HEK293 (cell line): ENCODE measurements around the gene PBRM1.
A peak's percentile ranks its signal among the peaks of the same experiment; 100 is the strongest.

Experiments
- CTCF ChIA-PET: fragments of 350-600 bp; formaldehyde crosslinking; extraction: SDS; loops from one replicate; lab custom pipeline; 2021; ENCODE audit warnings: antibody characterized with exemption; lab: Yijun Ruan, JAX
- POLR2A ChIA-PET: fragments of 300-600 bp; formaldehyde crosslinking; extraction: SDS; loops from one replicate; lab custom pipeline; 2020; ENCODE audit warnings: antibody characterized with exemption, inconsistent platforms; lab: Yijun Ruan, JAX
- H3K27ac ChIP-seq: fragments of 200-500 bp; sonication (Bioruptor generic); 2 replicates; pipeline ENCODE4 v1.5.1; 2014; ENCODE audit warnings: low read depth, low read length, control low read depth, inconsistent platforms; ENCODE audit errors: extremely low read depth
- H3K36me3 ChIP-seq, 2 experiments: fragments of 200-500 bp in 1 of 2; sonication (Bioruptor generic) in 1 of 2; 1 replicate in 1 of 2; 2 replicates in 1 of 2; pipeline ENCODE4 v1.5.1; 2014 to 2017; ENCODE audit warnings: inconsistent platforms in 2 of 2, low read length in 2 of 2; ENCODE audit not compliant: control insufficient read depth in 2 of 2, insufficient read depth in 1 of 2
- H3K4me1 ChIP-seq: fragments of 200-500 bp; sonication (Bioruptor generic); 2 replicates; pipeline ENCODE4 v1.5.1; 2014; ENCODE audit warnings: mild to moderate bottlenecking, low read length, inconsistent platforms; ENCODE audit not compliant: control insufficient read depth, insufficient read depth
- H3K4me3 ChIP-seq: 2 replicates; pipeline ENCODE4 v1.5.1; 2011; ENCODE audit warnings: low read depth, mild to moderate bottlenecking, control low read depth, low read length, moderate library complexity
- H3K9me3 ChIP-seq: fragments of 200-500 bp; sonication (Bioruptor generic); 2 replicates; pipeline ENCODE4 v1.5.1; 2014; ENCODE audit warnings: low read depth, low read length, inconsistent platforms; ENCODE audit not compliant: control insufficient read depth, insufficient read depth
- CTCF ChIP-seq: fragments of 450-650 bp; formaldehyde crosslinking; IDR thresholded peaks from 2 replicates; pipeline ENCODE4 v1.5.1; 2016; ENCODE audit warnings: missing biosample characterization, missing genetic modification characterization
- KLF16 ChIP-seq: fragments of 450-650 bp; formaldehyde crosslinking; IDR thresholded peaks from 2 replicates; pipeline ENCODE4 v1.5.1; 2017; ENCODE audit warnings: missing biosample characterization, missing genetic modification characterization
- PRDM1 ChIP-seq: fragments of 450-650 bp; formaldehyde crosslinking; IDR thresholded peaks from 2 replicates; pipeline ENCODE4; 2016; ENCODE audit warnings: missing biosample characterization, missing genetic modification characterization
- PRDM4 ChIP-seq: fragments of 450-650 bp; formaldehyde crosslinking; IDR thresholded peaks from 2 replicates; pipeline ENCODE4 v1.5.1; 2017; ENCODE audit warnings: missing biosample characterization, missing genetic modification characterization
- REPIN1 ChIP-seq: fragments of 450-650 bp; formaldehyde crosslinking; IDR thresholded peaks from 2 replicates; pipeline ENCODE4 v1.5.1; 2017; ENCODE audit warnings: missing biosample characterization, missing genetic modification characterization, low read depth
- ZBTB44 ChIP-seq: fragments of 450-650 bp; IDR thresholded peaks from 2 replicates; pipeline ENCODE4 v1.5.1; 2018; ENCODE audit warnings: missing biosample characterization, mild to moderate bottlenecking, missing genetic modification characterization
- ZBTB8A ChIP-seq: fragments of 450-650 bp; formaldehyde crosslinking; IDR thresholded peaks from 2 replicates; pipeline ENCODE4 v1.5.1; 2016; ENCODE audit warnings: missing biosample characterization, missing genetic modification characterization
- ZNF140 ChIP-seq: fragments of 450-650 bp; formaldehyde crosslinking; IDR thresholded peaks from 2 replicates; pipeline ENCODE4 v1.5.1; 2016; ENCODE audit warnings: missing biosample characterization, missing genetic modification characterization
- ZNF221 ChIP-seq: fragments of 450-650 bp; formaldehyde crosslinking; IDR thresholded peaks from 2 replicates; pipeline ENCODE4 v1.5.1; 2017; ENCODE audit warnings: missing biosample characterization, missing genetic modification characterization, borderline replicate concordance
- ZNF366 ChIP-seq: fragments of 450-650 bp; formaldehyde crosslinking; conservative IDR thresholded peaks from 2 replicates; pipeline ENCODE4 v1.5.1; 2016; ENCODE audit warnings: missing biosample characterization, missing genetic modification characterization
- ZNF426 ChIP-seq: fragments of 450-650 bp; formaldehyde crosslinking; IDR thresholded peaks from 2 replicates; pipeline ENCODE4 v1.5.1; 2017; ENCODE audit warnings: missing biosample characterization, missing genetic modification characterization, mild to moderate bottlenecking, inconsistent platforms, moderate library complexity
- ZNF555 ChIP-seq: fragments of 450-650 bp; formaldehyde crosslinking; conservative IDR thresholded peaks from 2 replicates; pipeline ENCODE4 v1.5.1; 2017; ENCODE audit warnings: missing biosample characterization, mild to moderate bottlenecking, missing genetic modification characterization, inconsistent platforms
- ZNF623 ChIP-seq: fragments of 450-650 bp; formaldehyde crosslinking; IDR thresholded peaks from 2 replicates; pipeline ENCODE4 v1.5.1; 2016; ENCODE audit warnings: missing biosample characterization, missing genetic modification characterization
- ZNF791 ChIP-seq: fragments of 450-650 bp; formaldehyde crosslinking; IDR thresholded peaks from 2 replicates; pipeline ENCODE4 v1.5.1; 2016; ENCODE audit warnings: missing biosample characterization, missing genetic modification characterization
- ZNF792 ChIP-seq: fragments of 450-650 bp; formaldehyde crosslinking; IDR thresholded peaks from 2 replicates; pipeline ENCODE4 v1.5.1; 2016; ENCODE audit warnings: missing biosample characterization, missing genetic modification characterization
- TF ChIP-seq, protein P1 (sequence below): fragments of 450-650 bp; formaldehyde crosslinking; IDR thresholded peaks from 2 replicates; pipeline ENCODE4 v1.5.1; 2017; ENCODE audit warnings: missing biosample characterization, missing genetic modification characterization
- TF ChIP-seq, protein P2 (sequence below): fragments of 450-650 bp; formaldehyde crosslinking; IDR thresholded peaks from 2 replicates; pipeline ENCODE4 v1.5.1; 2016; ENCODE audit warnings: missing biosample characterization, missing genetic modification characterization
- TF ChIP-seq, protein P3 (sequence below): fragments of 450-650 bp; formaldehyde crosslinking; IDR thresholded peaks from 2 replicates; pipeline ENCODE4 v1.5.1; 2016; ENCODE audit warnings: missing biosample characterization, missing genetic modification characterization, borderline replicate concordance

PBRM1 gene

DNA sequence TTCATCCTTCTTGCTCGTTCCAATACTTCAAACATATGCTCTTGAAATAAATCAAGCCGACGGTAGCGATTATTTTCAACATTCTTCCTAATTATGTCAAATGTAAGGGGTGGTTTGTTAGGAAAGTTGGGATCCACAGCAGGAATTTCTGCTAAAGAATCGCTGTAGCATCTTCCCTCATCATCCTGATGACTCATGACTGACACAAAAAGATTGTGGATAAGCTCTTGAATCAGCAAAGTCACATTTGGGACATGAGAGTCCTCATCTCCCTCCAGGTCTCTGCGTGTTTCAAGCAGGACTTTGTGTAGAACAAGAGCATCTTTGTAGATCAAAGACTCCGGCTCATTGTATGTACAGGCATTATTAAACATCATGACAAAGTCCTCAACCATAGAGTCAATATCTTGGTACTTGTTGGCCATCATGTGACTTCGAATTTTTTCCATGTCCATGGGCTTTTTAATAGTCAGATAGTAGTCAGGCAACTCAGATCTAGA lies 76.3 kb downstream of the PBRM1 start:
- Histone ChIP-seq H3K36me3 (peaks cover 9 to 75% of the 10 kb centered on the region in 2 experiments), H3K27ac (no peak overlapping the region), H3K9me3 (no peaks in the 10 kb centered on the region), H3K4me1 (no peaks in the 10 kb centered on the region), H3K4me3 (no peak overlapping the region)
- ChIA-PET POLR2A (no interaction called here), CTCF (interaction anchor here (0.6 kb wide), 1 partner anchor 325 kb away, joined by 5 read pairs; no protein-coding TSS in a partner anchor)
- TF ChIP-seq REPIN1 (tag by site-specific recombination) = no peak
- no peak for TF ChIP-seq ZBTB44 (tag by site-specific recombination)
- no peak for TF ChIP-seq ZNF792

DNA sequence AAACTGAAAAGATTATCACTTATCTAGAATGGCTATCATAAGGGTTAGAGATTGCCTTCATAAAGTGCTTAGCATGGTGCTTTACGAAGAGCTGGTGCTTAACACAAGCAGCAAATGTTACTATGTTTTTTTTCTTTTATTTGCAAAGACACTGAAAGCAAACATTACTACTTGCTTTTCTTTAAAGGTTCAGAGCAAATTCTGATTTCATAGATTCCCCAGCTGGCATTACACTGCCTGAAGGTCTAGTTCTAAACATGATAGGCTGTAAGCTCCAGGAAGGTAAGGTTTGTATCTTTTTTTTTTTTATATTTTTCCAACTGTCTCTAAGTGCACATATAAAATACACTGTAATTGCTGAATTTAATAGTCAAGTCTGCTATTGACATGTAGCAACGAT lies 77.4 kb downstream of the PBRM1 start:
- Histone ChIP-seq H3K4me1 (no peaks in the 10 kb centered on the region), H3K36me3 (peaks cover 9 to 78% of the 10 kb centered on the region in 2 experiments), H3K4me3 (no peak overlapping the region), H3K27ac (no peak overlapping the region), H3K9me3 (no peaks in the 10 kb centered on the region)
- CTCF ChIA-PET = interaction anchor here (0.6 kb wide), 1 partner anchor 326 kb away, joined by 5 read pairs; no protein-coding TSS in a partner anchor
- POLR2A ChIA-PET = no interaction called here
- no peak for TF ChIP-seq ZNF555 (tag by site-specific recombination)
- no peak for TF ChIP-seq ZNF140
- no peak for TF ChIP-seq KLF16
- TF ChIP-seq, protein P1, sequence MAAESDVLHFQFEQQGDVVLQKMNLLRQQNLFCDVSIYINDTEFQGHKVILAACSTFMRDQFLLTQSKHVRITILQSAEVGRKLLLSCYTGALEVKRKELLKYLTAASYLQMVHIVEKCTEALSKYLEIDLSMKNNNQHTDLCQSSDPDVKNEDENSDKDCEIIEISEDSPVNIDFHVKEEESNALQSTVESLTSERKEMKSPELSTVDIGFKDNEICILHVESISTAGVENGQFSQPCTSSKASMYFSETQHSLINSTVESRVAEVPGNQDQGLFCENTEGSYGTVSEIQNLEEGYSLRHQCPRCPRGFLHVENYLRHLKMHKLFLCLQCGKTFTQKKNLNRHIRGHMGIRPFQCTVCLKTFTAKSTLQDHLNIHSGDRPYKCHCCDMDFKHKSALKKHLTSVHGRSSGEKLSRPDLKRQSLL (tag by site-specific recombination) = no peak
- TF ChIP-seq ZNF426 (tag by site-specific recombination) = no peak

DNA sequence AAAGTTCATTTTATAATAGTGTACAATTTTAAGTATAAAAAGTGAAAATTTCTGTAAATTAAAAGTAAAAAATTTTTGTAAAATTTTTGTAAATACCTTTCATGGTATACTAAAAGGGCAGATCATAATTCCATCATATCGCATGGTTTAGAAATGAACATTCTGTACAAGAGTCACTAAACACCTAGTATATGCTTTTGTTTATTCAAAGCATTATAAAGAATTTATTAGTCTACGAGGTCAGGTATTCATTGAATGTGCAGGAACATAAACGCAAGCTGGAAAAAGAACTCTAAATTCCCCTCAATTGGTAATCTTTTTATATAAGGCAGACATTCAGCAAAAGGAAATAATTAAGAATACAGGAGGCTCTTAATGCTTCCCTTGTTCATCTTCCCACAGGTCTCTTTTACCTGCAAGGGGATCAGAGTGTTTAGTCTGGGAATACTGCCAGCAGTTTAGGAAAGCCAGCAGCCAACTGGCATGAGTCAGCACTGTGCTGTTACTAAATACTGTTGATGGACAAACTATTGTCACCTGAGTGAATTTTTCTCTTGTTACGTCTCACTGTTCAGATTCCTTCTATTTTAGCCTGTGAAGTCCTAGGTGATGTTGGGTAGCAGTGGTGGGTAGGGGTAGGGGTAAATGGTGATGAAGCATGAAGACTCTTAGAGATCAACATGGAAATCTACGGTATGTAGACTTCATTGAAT lies 79.2 kb downstream of the PBRM1 start:
- POLR2A ChIA-PET = no interaction called here
- no peaks in the 10 kb centered on the region for H3K4me1 ChIP-seq
- H3K4me3 ChIP-seq = no peak overlapping the region
- no peak overlapping the region for H3K27ac ChIP-seq
- CTCF ChIA-PET = interaction anchor here (0.6 kb wide), 1 partner anchor 20 kb away, joined by 5 read pairs; no protein-coding TSS in a partner anchor
- H3K36me3 ChIP-seq = peaks cover 0 to 86% of the 10 kb centered on the region in 2 experiments
- no peaks in the 10 kb centered on the region for H3K9me3 ChIP-seq
- TF ChIP-seq PRDM1 (tag by site-specific recombination) (0 out of 2 replicates have a peak, but pooled peaks have one; percentile 27), CTCF (tag by site-specific recombination) (no peak), ZNF221 (no peak), ZBTB8A (tag by site-specific recombination) (no peak), ZNF791 (tag by site-specific recombination) (no peak), ZNF623 (tag by site-specific recombination) (no peak), PRDM4 (tag by site-specific recombination) (no peak), ZNF366 (tag by site-specific recombination) (peak; percentile 75)
- TF ChIP-seq, protein P2, sequence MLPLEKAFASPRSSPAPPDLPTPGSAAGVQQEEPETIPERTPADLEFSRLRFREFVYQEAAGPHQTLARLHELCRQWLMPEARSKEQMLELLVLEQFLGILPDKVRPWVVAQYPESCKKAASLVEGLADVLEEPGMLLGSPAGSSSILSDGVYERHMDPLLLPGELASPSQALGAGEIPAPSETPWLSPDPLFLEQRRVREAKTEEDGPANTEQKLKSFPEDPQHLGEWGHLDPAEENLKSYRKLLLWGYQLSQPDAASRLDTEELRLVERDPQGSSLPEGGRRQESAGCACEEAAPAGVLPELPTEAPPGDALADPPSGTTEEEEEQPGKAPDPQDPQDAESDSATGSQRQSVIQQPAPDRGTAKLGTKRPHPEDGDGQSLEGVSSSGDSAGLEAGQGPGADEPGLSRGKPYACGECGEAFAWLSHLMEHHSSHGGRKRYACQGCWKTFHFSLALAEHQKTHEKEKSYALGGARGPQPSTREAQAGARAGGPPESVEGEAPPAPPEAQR (tag by site-specific recombination) = no peak
- TF ChIP-seq, protein P3, sequence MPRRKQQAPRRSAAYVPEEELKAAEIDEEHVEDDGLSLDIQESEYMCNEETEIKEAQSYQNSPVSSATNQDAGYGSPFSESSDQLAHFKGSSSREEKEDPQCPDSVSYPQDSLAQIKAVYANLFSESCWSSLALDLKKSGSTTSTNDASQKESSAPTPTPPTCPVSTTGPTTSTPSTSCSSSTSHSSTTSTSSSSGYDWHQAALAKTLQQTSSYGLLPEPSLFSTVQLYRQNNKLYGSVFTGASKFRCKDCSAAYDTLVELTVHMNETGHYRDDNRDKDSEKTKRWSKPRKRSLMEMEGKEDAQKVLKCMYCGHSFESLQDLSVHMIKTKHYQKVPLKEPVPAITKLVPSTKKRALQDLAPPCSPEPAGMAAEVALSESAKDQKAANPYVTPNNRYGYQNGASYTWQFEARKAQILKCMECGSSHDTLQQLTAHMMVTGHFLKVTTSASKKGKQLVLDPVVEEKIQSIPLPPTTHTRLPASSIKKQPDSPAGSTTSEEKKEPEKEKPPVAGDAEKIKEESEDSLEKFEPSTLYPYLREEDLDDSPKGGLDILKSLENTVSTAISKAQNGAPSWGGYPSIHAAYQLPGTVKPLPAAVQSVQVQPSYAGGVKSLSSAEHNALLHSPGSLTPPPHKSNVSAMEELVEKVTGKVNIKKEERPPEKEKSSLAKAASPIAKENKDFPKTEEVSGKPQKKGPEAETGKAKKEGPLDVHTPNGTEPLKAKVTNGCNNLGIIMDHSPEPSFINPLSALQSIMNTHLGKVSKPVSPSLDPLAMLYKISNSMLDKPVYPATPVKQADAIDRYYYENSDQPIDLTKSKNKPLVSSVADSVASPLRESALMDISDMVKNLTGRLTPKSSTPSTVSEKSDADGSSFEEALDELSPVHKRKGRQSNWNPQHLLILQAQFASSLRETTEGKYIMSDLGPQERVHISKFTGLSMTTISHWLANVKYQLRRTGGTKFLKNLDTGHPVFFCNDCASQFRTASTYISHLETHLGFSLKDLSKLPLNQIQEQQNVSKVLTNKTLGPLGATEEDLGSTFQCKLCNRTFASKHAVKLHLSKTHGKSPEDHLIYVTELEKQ (tag by site-specific recombination) = no peak
